GM12875 (cell line): ENCODE data around the gene ATP2B2.

ENCODE experiments used
- H3K4me3 ChIP-seq: one replicate; pipeline ENCODE4 v1.5.1; 2011; ENCODE audit warnings: low read depth, low read length, control low read depth
- CTCF ChIP-seq: IDR thresholded peaks from 2 replicates; pipeline ENCODE4 v1.5.1; 2011; ENCODE audit warnings: low read depth, mild to moderate bottlenecking, control low read depth, inconsistent platforms, low read length, moderate library complexity, borderline replicate concordance; ENCODE audit not compliant: insufficient read depth

The ATP2B2 gene

GRCh38 chr3:10356461-10356981 is 148.9 kb downstream of the ATP2B2 start:
- TF ChIP-seq CTCF = no peak

DNA sequence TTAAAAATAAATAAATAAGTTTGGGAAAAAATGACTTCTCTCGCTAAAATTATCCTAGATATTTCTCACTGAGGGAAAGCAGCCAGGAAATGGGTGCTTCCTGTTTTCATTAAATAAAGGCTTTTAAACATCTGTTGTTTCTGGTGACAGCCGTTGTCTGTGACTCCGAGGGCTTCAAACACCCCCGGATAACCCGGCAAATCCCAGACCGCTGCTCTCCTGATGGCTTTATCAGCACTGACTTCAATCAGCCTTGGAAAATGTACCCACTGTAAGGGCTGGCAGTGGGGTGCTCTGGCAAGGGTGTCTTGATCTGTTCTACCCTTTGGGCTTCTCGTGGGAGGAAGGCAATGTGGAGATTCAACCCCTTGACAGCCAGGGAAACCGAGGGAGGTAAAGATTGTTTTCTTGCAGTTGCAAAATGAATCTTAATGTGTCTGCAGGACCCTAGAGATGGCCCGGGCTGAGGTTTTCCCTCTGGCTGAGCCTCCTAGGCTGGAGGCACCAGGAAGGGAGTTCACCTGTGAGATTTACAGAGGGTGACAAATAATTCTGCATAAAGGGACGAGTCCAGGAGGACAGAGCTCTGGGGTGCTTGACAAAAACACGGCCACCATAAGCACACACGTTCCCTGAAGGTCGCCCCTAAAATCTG is 150.9 kb downstream of the ATP2B2 start:
- H3K4me3 ChIP-seq = no peak overlapping the region
- TF ChIP-seq CTCF = no peak

More at GRCh38 chr3:10356461-10356981, 148.9 kb downstream of the ATP2B2 start:
- no peak overlapping the region for H3K4me3 ChIP-seq

DNA sequence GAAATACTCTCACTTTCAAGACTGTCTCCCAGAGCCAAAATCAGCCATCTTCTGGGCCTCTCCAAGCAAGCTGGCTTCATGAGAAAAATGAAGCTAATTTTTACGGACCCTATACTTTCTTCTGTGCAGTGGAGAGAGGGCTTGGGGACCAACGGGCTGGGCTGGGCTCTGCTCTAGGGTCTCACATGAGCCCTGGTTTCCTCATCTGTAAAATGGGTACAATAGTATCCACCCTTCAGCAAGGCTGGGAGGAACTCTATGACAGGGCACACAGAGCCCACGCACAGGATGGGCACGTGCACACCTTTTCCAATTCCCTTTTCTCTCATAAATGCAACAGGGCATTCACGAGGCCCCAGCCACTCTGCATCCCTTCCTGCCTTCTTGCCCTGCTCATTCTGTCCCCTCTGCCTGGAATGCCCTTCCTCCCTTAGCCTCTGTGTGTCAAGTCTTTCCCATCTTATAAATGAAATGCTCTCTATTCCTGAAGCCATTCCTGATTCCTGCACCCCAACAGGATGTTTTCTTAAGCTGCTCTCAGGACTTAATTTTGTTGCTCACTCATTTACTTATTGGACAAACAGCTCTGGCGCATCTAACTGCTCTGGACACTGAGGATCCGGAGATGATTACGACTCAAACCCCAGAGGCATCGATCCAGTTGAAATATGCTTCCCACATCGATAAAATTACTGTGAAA is 151.6 kb downstream of the ATP2B2 start:
- H3K4me3 ChIP-seq = no peak overlapping the region
- TF ChIP-seq CTCF = no peak

DNA sequence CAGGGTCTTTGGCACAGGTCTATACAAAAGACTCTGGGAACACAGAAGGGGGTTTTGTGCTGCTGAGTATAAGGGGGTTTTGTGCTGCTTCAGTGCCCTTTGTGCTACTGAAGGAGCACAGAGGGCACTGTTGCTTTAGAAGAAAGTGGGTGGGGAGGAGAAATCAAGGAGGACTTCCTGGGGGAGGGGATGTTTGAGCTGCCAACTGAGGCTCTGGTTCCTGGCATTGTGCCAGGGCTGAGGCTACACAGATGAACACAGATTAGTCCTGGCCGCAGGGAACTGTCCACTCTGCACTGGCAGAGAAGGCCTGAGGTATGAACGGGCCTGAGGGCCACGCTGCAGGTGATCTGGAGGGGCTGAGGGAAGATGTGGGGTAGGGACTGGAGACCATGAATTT is 152.2 kb downstream of the ATP2B2 start:
- no peak overlapping the region for H3K4me3 ChIP-seq
- TF ChIP-seq CTCF = no peak

- no peak for TF ChIP-seq CTCF
- H3K4me3 ChIP-seq = no peak overlapping the region
Measured at GRCh38 chr3:10352146-10352911, 153.1 kb downstream of the ATP2B2 start.

DNA sequence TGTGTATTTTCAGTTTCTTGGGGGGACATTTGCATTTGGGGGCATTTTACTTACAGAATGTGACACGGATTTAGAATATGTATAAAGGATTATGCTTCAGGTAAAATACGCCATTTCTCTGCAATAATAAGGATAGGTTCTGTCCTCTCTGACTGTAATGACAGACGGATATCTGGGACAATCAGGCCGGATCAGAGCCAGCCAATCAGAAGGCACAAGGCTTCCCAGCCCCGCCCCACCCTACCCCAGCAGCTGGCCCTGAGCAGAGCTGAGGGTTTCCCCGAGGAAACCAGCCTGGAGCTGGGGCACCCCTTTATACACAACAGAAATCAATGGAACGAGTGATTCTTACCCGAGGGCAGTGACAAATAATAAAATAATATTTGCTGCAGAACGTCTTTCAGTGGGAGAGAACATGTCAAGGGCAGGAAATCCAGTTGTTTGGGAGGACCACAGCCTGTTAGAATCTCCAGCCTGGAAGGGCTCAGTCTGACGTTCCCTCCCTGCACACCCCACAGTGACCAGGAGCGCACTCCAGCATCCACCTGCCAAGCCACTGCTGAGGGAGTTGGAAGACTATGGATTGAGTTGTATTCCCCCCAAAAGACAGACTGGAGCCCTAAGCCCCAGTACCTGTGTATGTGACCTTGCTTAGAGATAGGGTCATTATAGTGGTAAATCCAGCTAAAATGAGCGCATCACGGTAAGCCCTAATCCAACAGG is 154.2 kb downstream of the ATP2B2 start:
- H3K4me3 ChIP-seq = no peak overlapping the region
- no peak for TF ChIP-seq CTCF
